WTC11 (cell line): ENCODE measurements around the gene MCOLN1. TPM values are rescaled to one million over a fixed set of nuclear protein-coding genes. Genes with fewer than 3 reads are reported as not detected.

Experiments
- ATAC-seq: fragments of 200-7000 bp; cut with Tn5 transposase; 2 replicates; pipeline ENCODE4 v1.10.0; 2021; ENCODE audit warnings: mild to moderate bottlenecking, moderate library complexity
- CTCF ChIA-PET: fragments of 300-600 bp; sonication (Branson Sonifier 250); formaldehyde crosslinking; loops from one replicate; lab custom pipeline; 2021; ENCODE audit warnings: antibody characterized with exemption; lab: Charles Lee
- POLR2A ChIA-PET: fragments of 350-600 bp; sonication (Branson Sonifier 250); formaldehyde crosslinking; loops from one replicate; lab custom pipeline; 2021; ENCODE audit warnings: antibody characterized with exemption; lab: Charles Lee
- DNase-seq: peaks from one replicate; pipeline ENCODE4 v3.0.0; 2021; ENCODE audit warnings: low spot score
- H3K27ac Mint-ChIP-seq: 2 replicates; pipeline ENCODE4 v1.8.0; 2021; ENCODE audit warnings: mixed read lengths
- H3K27me3 Mint-ChIP-seq: 2 replicates; pipeline ENCODE4 v1.8.0; 2021; ENCODE audit warnings: low read depth, mild to moderate bottlenecking, moderate library complexity, mixed read lengths
- H3K36me3 Mint-ChIP-seq: 2 replicates; pipeline ENCODE4 v1.8.0; 2021; ENCODE audit warnings: mixed read lengths
- H3K4me1 Mint-ChIP-seq: 2 replicates; pipeline ENCODE4 v1.8.0; 2022; ENCODE audit warnings: mixed read lengths
- H3K4me3 Mint-ChIP-seq: 2 replicates; pipeline ENCODE4 v1.8.0; 2021; ENCODE audit warnings: mild to moderate bottlenecking, moderate library complexity, mixed read lengths
- H3K9me3 Mint-ChIP-seq: 2 replicates; pipeline ENCODE4 v1.8.0; 2021; ENCODE audit warnings: mixed read lengths
- FOXK1 ChIP-seq: sonication (generic); formaldehyde crosslinking; IDR thresholded peaks from 2 replicates; pipeline ENCODE4 v1.8.0; 2022; ENCODE audit warnings: mild to moderate bottlenecking, moderate library complexity, missing genetic modification reagents
- GRHL2 ChIP-seq: fragments of 250-450 bp; sonication (Bioruptor Pico); IDR thresholded peaks from 2 replicates; pipeline ENCODE4 v1.8.0; 2022; ENCODE audit warnings: mild to moderate bottlenecking, moderate library complexity; ENCODE audit not compliant: insufficient replicate concordance, severe bottlenecking
- JUN ChIP-seq: sonication (generic); formaldehyde crosslinking; IDR thresholded peaks from 2 replicates; pipeline ENCODE4 v1.8.0; 2023; ENCODE audit warnings: mild to moderate bottlenecking, missing genetic modification reagents
- NR3C1 ChIP-seq: sonication (generic); formaldehyde crosslinking; conservative IDR thresholded peaks from 2 replicates; pipeline ENCODE4 v1.8.1; 2023; ENCODE audit warnings: low read depth, mild to moderate bottlenecking, missing genetic modification reagents
- SP1 ChIP-seq: sonication (generic); formaldehyde crosslinking; conservative IDR thresholded peaks from 2 replicates; pipeline ENCODE4 v1.8.1; 2022; ENCODE audit warnings: missing genetic modification reagents
- TP53 ChIP-seq: sonication (generic); formaldehyde crosslinking; IDR thresholded peaks from 2 replicates; pipeline ENCODE4 v1.8.1; 2023; ENCODE audit warnings: mild to moderate bottlenecking, missing genetic modification reagents
- ZNF138 ChIP-seq: sonication (generic); formaldehyde crosslinking; conservative IDR thresholded peaks from 2 replicates; pipeline ENCODE4 v1.8.1; 2022; ENCODE audit warnings: mild to moderate bottlenecking, moderate library complexity, missing genetic modification reagents
- total RNA-seq: library from RNA; stranded (reverse); gene quantifications from 3 replicates; pipeline ENCODE4 v1.2.3, GENCODE V29; 2021
- TF ChIP-seq, protein P1 (sequence below): sonication (generic); formaldehyde crosslinking; IDR thresholded peaks from 2 replicates; pipeline ENCODE4 v1.8.1; 2023; ENCODE audit warnings: mild to moderate bottlenecking, missing genetic modification reagents
- TF ChIP-seq, protein P2 (sequence below): fragments of 250-450 bp; sonication (Bioruptor Pico); IDR thresholded peaks from 2 replicates; pipeline ENCODE4 v1.9.0; 2021; ENCODE audit warnings: moderate library complexity, mild to moderate bottlenecking, inconsistent platforms, borderline replicate concordance
- TF ChIP-seq, protein P3 (sequence below): sonication (generic); formaldehyde crosslinking; IDR thresholded peaks from 2 replicates; pipeline ENCODE4 v1.8.0; 2022; ENCODE audit warnings: mild to moderate bottlenecking, missing genetic modification reagents
- TF ChIP-seq, protein P4 (sequence below): sonication (generic); formaldehyde crosslinking; IDR thresholded peaks from 2 replicates; pipeline ENCODE4 v1.8.1; 2022; ENCODE audit warnings: low read depth, mild to moderate bottlenecking, moderate library complexity, missing genetic modification reagents, borderline replicate concordance
- TF ChIP-seq, protein P5 (sequence below): sonication (generic); formaldehyde crosslinking; IDR thresholded peaks from 2 replicates; pipeline ENCODE4 v1.8.1; 2022; ENCODE audit warnings: mild to moderate bottlenecking, moderate library complexity, missing genetic modification reagents

The MCOLN1 gene
- total RNA-seq, 1 experiment from 2014 or later, result 19.7 TPM

DNA sequence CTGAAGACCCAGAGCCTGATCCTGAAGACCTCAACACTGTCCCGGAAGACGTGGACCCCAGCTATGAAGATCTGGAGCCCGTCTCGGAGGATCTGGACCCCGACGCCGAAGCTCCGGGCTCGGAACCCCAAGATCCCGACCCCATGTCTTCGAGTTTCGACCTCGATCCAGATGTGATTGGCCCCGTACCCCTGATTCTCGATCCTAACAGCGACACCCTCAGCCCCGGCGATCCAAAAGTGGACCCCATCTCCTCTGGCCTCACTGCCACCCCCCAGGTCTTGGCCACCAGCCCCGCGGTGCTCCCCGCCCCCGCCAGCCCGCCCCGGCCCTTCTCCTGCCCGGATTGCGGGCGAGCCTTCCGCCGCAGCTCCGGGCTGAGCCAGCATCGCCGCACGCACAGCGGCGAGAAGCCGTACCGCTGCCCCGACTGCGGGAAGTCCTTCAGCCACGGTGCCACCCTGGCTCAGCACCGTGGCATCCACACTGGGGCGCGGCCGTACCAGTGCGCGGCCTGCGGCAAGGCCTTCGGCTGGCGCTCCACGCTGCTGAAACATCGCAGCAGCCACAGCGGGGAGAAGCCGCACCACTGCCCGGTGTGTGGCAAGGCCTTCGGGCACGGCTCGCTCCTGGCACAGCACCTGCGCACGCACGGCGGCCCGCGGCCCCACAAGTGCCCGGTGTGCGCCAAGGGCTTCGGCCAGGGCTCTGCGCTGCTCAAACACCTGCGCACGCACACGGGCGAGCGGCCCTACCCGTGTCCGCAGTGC, 2.9 kb upstream of the MCOLN1 start:
- H3K4me3 Mint-ChIP-seq, result peak overlapping the region; percentile 34; the same call in 1 of the 2 replicates
- no peaks in the 10 kb centered on the region for H3K36me3 Mint-ChIP-seq
- H3K9me3 Mint-ChIP-seq, result no peaks in the 10 kb centered on the region
- DNase-seq (no peak), ATAC-seq (no peak)
- TF ChIP-seq, protein P1, sequence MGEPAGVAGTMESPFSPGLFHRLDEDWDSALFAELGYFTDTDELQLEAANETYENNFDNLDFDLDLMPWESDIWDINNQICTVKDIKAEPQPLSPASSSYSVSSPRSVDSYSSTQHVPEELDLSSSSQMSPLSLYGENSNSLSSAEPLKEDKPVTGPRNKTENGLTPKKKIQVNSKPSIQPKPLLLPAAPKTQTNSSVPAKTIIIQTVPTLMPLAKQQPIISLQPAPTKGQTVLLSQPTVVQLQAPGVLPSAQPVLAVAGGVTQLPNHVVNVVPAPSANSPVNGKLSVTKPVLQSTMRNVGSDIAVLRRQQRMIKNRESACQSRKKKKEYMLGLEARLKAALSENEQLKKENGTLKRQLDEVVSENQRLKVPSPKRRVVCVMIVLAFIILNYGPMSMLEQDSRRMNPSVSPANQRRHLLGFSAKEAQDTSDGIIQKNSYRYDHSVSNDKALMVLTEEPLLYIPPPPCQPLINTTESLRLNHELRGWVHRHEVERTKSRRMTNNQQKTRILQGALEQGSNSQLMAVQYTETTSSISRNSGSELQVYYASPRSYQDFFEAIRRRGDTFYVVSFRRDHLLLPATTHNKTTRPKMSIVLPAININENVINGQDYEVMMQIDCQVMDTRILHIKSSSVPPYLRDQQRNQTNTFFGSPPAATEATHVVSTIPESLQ (CRISPR knock-in tag), result no peak
- TF ChIP-seq FOXK1 (CRISPR knock-in tag) (no peak), GRHL2 (CRISPR knock-in tag) (no peak), TP53 (no peak), ZNF138 (CRISPR knock-in tag) (no peak)
- TF ChIP-seq, protein P2, sequence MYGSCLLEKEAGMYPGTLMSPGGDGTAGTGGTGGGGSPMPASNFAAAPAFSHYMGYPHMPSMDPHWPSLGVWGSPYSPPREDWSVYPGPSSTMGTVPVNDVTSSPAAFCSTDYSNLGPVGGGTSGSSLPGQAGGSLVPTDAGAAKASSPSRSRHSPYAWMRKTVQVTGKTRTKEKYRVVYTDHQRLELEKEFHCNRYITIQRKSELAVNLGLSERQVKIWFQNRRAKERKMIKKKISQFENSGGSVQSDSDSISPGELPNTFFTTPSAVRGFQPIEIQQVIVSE (CRISPR knock-in tag), result no peak
- TF ChIP-seq, protein P3, sequence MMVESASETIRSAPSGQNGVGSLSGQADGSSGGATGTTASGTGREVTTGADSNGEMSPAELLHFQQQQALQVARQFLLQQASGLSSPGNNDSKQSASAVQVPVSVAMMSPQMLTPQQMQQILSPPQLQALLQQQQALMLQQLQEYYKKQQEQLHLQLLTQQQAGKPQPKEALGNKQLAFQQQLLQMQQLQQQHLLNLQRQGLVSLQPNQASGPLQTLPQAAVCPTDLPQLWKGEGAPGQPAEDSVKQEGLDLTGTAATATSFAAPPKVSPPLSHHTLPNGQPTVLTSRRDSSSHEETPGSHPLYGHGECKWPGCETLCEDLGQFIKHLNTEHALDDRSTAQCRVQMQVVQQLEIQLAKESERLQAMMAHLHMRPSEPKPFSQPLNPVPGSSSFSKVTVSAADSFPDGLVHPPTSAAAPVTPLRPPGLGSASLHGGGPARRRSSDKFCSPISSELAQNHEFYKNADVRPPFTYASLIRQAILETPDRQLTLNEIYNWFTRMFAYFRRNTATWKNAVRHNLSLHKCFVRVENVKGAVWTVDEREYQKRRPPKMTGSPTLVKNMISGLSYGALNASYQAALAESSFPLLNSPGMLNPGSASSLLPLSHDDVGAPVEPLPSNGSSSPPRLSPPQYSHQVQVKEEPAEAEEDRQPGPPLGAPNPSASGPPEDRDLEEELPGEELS (CRISPR knock-in tag), result no peak
- TF ChIP-seq, protein P4, sequence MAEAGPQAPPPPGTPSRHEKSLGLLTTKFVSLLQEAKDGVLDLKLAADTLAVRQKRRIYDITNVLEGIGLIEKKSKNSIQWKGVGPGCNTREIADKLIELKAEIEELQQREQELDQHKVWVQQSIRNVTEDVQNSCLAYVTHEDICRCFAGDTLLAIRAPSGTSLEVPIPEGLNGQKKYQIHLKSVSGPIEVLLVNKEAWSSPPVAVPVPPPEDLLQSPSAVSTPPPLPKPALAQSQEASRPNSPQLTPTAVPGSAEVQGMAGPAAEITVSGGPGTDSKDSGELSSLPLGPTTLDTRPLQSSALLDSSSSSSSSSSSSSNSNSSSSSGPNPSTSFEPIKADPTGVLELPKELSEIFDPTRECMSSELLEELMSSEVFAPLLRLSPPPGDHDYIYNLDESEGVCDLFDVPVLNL (CRISPR knock-in tag), result no peak
- ChIA-PET CTCF (interaction anchor here (0.6 kb wide), 1 partner anchor 112 kb away, joined by 4 read pairs; no protein-coding TSS in a partner anchor), POLR2A (no interaction called here)
- peak overlapping the region; percentile 87; the same call in 1 of the 2 replicates for H3K27ac Mint-ChIP-seq
- H3K4me1 Mint-ChIP-seq, result peaks cover 26% of the 10 kb centered on the region
- no peaks in the 10 kb centered on the region; the same call in 1 of the 2 replicates for H3K27me3 Mint-ChIP-seq

DNA sequence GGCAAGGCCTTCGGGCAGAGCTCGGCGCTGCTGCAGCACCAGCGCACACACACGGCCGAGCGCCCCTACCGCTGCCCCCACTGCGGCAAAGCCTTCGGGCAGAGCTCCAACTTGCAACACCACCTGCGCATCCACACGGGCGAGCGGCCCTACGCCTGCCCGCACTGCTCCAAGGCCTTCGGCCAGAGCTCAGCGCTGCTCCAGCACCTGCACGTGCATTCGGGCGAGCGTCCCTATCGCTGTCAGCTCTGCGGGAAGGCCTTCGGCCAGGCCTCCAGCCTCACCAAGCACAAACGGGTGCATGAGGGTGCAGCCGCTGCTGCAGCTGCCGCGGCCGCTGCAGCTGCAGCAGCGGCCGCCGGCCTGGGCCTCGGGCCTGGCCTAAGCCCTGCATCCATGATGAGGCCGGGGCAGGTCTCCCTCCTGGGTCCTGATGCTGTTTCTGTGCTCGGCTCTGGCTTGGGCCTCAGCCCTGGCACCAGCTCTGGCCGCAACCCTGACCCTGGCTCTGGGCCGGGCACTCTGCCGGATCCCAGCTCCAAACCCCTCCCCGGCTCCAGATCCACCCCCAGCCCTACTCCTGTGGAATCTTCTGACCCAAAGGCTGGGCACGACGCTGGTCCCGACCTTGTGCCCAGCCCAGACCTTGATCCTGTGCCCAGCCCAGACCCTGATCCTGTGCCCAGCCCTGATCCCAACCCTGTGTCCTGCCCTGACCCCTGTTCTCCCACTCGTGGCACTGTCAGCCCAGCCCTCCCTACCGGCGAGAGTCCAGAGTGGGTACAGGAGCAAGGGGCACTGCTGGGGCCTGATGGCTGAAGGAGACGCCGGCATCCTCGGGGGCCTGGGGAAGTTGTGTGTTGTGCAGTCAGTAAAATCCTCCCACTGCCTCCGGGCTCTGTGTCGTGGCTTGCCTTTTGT, 2.0 kb upstream of the MCOLN1 start:
- TF ChIP-seq, protein P5, sequence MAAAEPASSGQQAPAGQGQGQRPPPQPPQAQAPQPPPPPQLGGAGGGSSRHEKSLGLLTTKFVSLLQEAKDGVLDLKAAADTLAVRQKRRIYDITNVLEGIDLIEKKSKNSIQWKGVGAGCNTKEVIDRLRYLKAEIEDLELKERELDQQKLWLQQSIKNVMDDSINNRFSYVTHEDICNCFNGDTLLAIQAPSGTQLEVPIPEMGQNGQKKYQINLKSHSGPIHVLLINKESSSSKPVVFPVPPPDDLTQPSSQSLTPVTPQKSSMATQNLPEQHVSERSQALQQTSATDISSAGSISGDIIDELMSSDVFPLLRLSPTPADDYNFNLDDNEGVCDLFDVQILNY (CRISPR knock-in tag), result no peak
- TF ChIP-seq SP1 (CRISPR knock-in tag) (no peak), JUN (CRISPR knock-in tag) (no peak), NR3C1 (CRISPR knock-in tag) (no peak)
- TF ChIP-seq, protein P3 (CRISPR knock-in tag), result no peak
- ChIA-PET CTCF (interaction anchor here (0.6 to 1.5 kb wide), 3 partner anchors 14 to 160 kb away, joined by 3 to 4 read pairs (median 3); partner anchors contain the start of gene TRAPPC5), POLR2A (interaction anchor here (2.0 kb wide), 1 partner anchor 15 kb away, joined by 16 read pairs; the partner anchor contains the start of gene PNPLA6)
- no peaks in the 10 kb centered on the region for H3K36me3 Mint-ChIP-seq
- no peak overlapping the region for H3K4me3 Mint-ChIP-seq
- no peak overlapping the region for H3K27ac Mint-ChIP-seq
- no peak for ATAC-seq
- peaks cover 19% of the 10 kb centered on the region for H3K4me1 Mint-ChIP-seq
- no peak for DNase-seq
- no peaks in the 10 kb centered on the region; the same call in 1 of the 2 replicates for H3K27me3 Mint-ChIP-seq
- H3K9me3 Mint-ChIP-seq, result no peaks in the 10 kb centered on the region
